K562 (cell line): Measurements from ENCODE around the gene GLIS1.

Experiments used
- ARID2 ChIP-seq: fragments of 450-650 bp; IDR thresholded peaks from 2 replicates; pipeline ENCODE4 v1.6.1; 2017; ENCODE audit warnings: antibody characterized with exemption, mild to moderate bottlenecking
- DPF2 ChIP-seq: fragments of 450-650 bp; IDR thresholded peaks from 2 replicates; pipeline ENCODE4 v1.6.1; 2016
- GTF2F1 ChIP-seq: IDR thresholded peaks from 2 replicates; pipeline ENCODE4 v1.6.1; 2011; ENCODE audit warnings: low read depth, low read length, improper control_type of control experiment
- POLR2AphosphoS5 ChIP-seq: IDR thresholded peaks from 2 replicates; pipeline ENCODE4 v1.6.1; 2011; ENCODE audit warnings: mild to moderate bottlenecking, low read depth, low read length, moderate library complexity; ENCODE audit not compliant: control insufficient read depth, insufficient read depth
- TF ChIP-seq, protein P1 (sequence below): sonication (generic); formaldehyde crosslinking; IDR thresholded peaks from 2 replicates; pipeline ENCODE4 v1.9.0; 2022; ENCODE audit warnings: mild to moderate bottlenecking, missing genetic modification reagents
- TF ChIP-seq, protein P2 (sequence below), 3 experiments: IDR thresholded peaks in 2 of 3; conservative IDR thresholded peaks in 1 of 3; 2 replicates each; pipeline ENCODE4 v1.5.1; 2011 to 2012; ENCODE audit warnings: low read length in 3 of 3, mild to moderate bottlenecking in 3 of 3, control low read depth in 2 of 3, improper control_type of control experiment in 1 of 3, inconsistent platforms in 1 of 3, low read depth in 1 of 3, mixed read lengths in 1 of 3, moderate library complexity in 1 of 3; ENCODE audit not compliant: insufficient read depth in 2 of 3

DNA sequence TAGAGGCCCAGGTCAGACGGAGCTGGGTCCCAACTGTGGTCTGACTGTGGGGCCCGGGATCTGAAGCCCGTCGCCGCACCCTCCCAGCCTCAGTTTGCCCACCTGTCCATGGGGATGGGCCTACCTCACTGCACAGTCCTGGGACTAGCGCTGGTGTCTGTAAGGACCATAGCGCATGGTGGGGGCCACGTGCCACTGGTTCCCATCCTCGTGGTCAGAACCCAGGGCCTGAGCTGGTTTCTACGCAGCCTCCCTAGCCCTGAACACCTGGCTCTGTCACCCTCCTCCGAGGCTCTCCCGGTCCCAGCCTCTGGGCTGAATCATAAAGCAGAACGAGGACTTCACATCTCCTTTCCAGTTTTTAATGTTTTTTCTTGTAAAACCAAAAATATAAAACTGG, 233.1 kb downstream of the GLIS1 start:
- TF ChIP-seq DPF2 (no peak), GTF2F1 (no peak), ARID2 (no peak), POLR2AphosphoS5 (no peak)
- TF ChIP-seq, protein P1, sequence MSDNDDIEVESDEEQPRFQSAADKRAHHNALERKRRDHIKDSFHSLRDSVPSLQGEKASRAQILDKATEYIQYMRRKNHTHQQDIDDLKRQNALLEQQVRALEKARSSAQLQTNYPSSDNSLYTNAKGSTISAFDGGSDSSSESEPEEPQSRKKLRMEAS (CRISPR knock-in tag), result no peak
- TF ChIP-seq, protein P2, sequence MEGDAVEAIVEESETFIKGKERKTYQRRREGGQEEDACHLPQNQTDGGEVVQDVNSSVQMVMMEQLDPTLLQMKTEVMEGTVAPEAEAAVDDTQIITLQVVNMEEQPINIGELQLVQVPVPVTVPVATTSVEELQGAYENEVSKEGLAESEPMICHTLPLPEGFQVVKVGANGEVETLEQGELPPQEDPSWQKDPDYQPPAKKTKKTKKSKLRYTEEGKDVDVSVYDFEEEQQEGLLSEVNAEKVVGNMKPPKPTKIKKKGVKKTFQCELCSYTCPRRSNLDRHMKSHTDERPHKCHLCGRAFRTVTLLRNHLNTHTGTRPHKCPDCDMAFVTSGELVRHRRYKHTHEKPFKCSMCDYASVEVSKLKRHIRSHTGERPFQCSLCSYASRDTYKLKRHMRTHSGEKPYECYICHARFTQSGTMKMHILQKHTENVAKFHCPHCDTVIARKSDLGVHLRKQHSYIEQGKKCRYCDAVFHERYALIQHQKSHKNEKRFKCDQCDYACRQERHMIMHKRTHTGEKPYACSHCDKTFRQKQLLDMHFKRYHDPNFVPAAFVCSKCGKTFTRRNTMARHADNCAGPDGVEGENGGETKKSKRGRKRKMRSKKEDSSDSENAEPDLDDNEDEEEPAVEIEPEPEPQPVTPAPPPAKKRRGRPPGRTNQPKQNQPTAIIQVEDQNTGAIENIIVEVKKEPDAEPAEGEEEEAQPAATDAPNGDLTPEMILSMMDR (IDR thresholded peaks at IDR 0.05 in 2 of 3, conservative IDR thresholded peaks at IDR 0.05 in 1 of 3; ENCODE audit: insufficient read depth in 2 of 3, low read depth in 1 of 3, low read length in 3 of 3), result no peak
